Endothelial cell of umbilical vein (primary cell): ENCODE measurements around the gene PRSS57.
"Not testable (repeated sequence)": the region's sequence is repeated elsewhere in the genome, so short reads cannot be mapped to it uniquely, and the experiment has no call there.

Experiments used
- EZH2 ChIP-seq: IDR thresholded peaks from 2 replicates; pipeline ENCODE4 v1.6.1; 2012; ENCODE audit warnings: borderline replicate concordance, low read depth, mild to moderate bottlenecking, moderate library complexity, low read length, inconsistent platforms; ENCODE audit not compliant: severe bottlenecking
- POLR2A ChIP-seq: IDR thresholded peaks from 2 replicates; pipeline ENCODE4 v1.6.1; 2012; ENCODE audit warnings: low read depth, mild to moderate bottlenecking, control low read depth, low read length
- TF ChIP-seq, protein P1 (sequence below), 2 donors: IDR thresholded peaks; 1 replicate in 1 of 2; 2 replicates in 1 of 2; pipeline ENCODE4 v1.5.1; 2011; ENCODE audit warnings: low read length in 2 of 2, mild to moderate bottlenecking in 2 of 2, moderate library complexity in 2 of 2, control low read depth in 1 of 2, inconsistent platforms in 1 of 2, low read depth in 1 of 2; ENCODE audit not compliant: insufficient read depth in 1 of 2; ENCODE audit errors: extremely low read depth in 1 of 2

DNA sequence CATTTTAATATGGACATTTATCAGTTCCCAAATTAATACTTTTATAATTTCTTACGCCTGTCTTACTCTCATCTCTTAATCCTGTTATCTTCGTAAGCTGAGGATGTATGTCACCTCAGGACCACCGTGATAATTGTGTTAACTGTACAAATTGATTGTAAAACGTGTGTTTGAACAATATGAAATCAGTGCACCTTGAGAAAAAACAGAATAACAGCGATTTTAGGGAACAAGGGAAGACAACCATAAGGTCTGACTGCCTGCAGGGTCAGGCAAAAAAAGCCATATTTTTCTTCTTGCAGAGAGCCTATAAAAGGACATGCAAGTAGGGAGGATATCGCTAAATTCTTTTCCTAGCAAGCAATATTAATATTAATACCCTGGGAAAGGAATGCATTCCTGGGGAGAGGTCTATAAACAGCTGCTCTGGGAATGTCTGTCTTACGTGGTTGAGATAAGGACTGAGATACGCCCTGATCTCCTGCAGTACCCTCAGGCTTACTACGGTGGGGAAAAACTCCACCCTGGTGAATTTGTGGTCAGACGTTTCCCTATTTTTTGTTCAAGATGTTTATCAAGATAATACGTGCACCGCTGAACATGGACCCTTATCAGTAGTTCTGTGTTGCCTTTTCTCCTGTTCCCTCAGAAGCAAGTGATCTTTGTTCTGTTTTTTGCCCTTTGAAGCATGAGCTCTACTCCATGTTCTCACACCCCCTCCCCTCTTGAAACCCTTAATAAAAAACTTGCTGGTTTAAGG lies 26.4 kb downstream of the PRSS57 start:
- TF ChIP-seq, protein P1, sequence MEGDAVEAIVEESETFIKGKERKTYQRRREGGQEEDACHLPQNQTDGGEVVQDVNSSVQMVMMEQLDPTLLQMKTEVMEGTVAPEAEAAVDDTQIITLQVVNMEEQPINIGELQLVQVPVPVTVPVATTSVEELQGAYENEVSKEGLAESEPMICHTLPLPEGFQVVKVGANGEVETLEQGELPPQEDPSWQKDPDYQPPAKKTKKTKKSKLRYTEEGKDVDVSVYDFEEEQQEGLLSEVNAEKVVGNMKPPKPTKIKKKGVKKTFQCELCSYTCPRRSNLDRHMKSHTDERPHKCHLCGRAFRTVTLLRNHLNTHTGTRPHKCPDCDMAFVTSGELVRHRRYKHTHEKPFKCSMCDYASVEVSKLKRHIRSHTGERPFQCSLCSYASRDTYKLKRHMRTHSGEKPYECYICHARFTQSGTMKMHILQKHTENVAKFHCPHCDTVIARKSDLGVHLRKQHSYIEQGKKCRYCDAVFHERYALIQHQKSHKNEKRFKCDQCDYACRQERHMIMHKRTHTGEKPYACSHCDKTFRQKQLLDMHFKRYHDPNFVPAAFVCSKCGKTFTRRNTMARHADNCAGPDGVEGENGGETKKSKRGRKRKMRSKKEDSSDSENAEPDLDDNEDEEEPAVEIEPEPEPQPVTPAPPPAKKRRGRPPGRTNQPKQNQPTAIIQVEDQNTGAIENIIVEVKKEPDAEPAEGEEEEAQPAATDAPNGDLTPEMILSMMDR (IDR thresholded peaks at IDR 0.05; ENCODE audit: extremely low read depth in 1 of 2, insufficient read depth in 1 of 2, low read depth in 1 of 2, low read length in 2 of 2): not testable (repeated sequence)
- TF ChIP-seq EZH2, POLR2A: not testable (repeated sequence)
